ENCODE measurements around the gene CYTH4.

CYTH4 gene

GRCh38 chr22:37281646-37282384, 493 bp upstream of the CYTH4 start:
- no peak overlapping the region for H3K4me3 ChIP-seq (ENCODE audit: low read depth, low read length)

GRCh38 chr22:37283393-37283937, 1.2 kb downstream of the CYTH4 start:
- TF ChIP-seq MYC (IDR thresholded peaks at IDR 0.05; ENCODE audit: low read depth, low read length) (no peak), CTCF (IDR thresholded peaks at IDR 0.05; ENCODE audit: low read depth, low read length) (no peak), MAX (IDR thresholded peaks at IDR 0.05; ENCODE audit: low read depth, low read length) (no peak), POLR2A (IDR thresholded peaks at IDR 0.05; ENCODE audit: extremely low read depth, insufficient read length) (no peak)
- DNase-seq (ENCODE audit: low read depth): no peak
- H3K4me3 ChIP-seq (ENCODE audit: low read depth, low read length): peak overlapping the region; percentile 34

More at GRCh38 chr22:37281646-37282384, 493 bp upstream of the CYTH4 start:
- DNase-seq (ENCODE audit: low read depth): no peak
- no peak for TF ChIP-seq POLR2A (IDR thresholded peaks at IDR 0.05; ENCODE audit: extremely low read depth, insufficient read length)
- no peak for TF ChIP-seq CTCF (IDR thresholded peaks at IDR 0.05; ENCODE audit: low read depth, low read length)
- no peak for TF ChIP-seq MYC (IDR thresholded peaks at IDR 0.05; ENCODE audit: low read depth, low read length)
- no peak for TF ChIP-seq MAX (IDR thresholded peaks at IDR 0.05; ENCODE audit: low read depth, low read length)

- peak; percentile 44 for DNase-seq (ENCODE audit: low read depth)
- TF ChIP-seq MAX (IDR thresholded peaks at IDR 0.05; ENCODE audit: low read depth, low read length): no peak
- TF ChIP-seq CTCF (IDR thresholded peaks at IDR 0.05; ENCODE audit: low read depth, low read length): no peak
- TF ChIP-seq POLR2A (IDR thresholded peaks at IDR 0.05; ENCODE audit: extremely low read depth, insufficient read length): no peak
- TF ChIP-seq MYC (IDR thresholded peaks at IDR 0.05; ENCODE audit: low read depth, low read length): no peak
- peak overlapping the region; percentile 19 for H3K4me3 ChIP-seq (ENCODE audit: low read depth, low read length)
Measured at GRCh38 chr22:37284126-37284804, 2.0 kb downstream of the CYTH4 start.

GRCh38 chr22:37284805-37285355, 2.6 kb downstream of the CYTH4 start:
- DNase-seq (ENCODE audit: low read depth): peak; percentile 99
- no peak for TF ChIP-seq CTCF (IDR thresholded peaks at IDR 0.05; ENCODE audit: low read depth, low read length)
- TF ChIP-seq MYC (IDR thresholded peaks at IDR 0.05; ENCODE audit: low read depth, low read length): no peak
- no peak for TF ChIP-seq POLR2A (IDR thresholded peaks at IDR 0.05; ENCODE audit: extremely low read depth, insufficient read length)
- TF ChIP-seq MAX (IDR thresholded peaks at IDR 0.05; ENCODE audit: low read depth, low read length): no peak
- H3K4me3 ChIP-seq (ENCODE audit: low read depth, low read length): peak overlapping the region; percentile 19

GRCh38 chr22:37285937-37286336, 3.6 kb downstream of the CYTH4 start:
- no peak for DNase-seq (ENCODE audit: low read depth)
- no peak for TF ChIP-seq MAX (IDR thresholded peaks at IDR 0.05; ENCODE audit: low read depth, low read length)
- no peak for TF ChIP-seq CTCF (IDR thresholded peaks at IDR 0.05; ENCODE audit: low read depth, low read length)
- TF ChIP-seq POLR2A (IDR thresholded peaks at IDR 0.05; ENCODE audit: extremely low read depth, insufficient read length): no peak
- no peak for TF ChIP-seq MYC (IDR thresholded peaks at IDR 0.05; ENCODE audit: low read depth, low read length)
- H3K4me3 ChIP-seq (ENCODE audit: low read depth, low read length): no peak overlapping the region

Measured in NB4 (cell line).